ENCODE results near the gene ZNF385B.

- TF ChIP-seq, protein P1, sequence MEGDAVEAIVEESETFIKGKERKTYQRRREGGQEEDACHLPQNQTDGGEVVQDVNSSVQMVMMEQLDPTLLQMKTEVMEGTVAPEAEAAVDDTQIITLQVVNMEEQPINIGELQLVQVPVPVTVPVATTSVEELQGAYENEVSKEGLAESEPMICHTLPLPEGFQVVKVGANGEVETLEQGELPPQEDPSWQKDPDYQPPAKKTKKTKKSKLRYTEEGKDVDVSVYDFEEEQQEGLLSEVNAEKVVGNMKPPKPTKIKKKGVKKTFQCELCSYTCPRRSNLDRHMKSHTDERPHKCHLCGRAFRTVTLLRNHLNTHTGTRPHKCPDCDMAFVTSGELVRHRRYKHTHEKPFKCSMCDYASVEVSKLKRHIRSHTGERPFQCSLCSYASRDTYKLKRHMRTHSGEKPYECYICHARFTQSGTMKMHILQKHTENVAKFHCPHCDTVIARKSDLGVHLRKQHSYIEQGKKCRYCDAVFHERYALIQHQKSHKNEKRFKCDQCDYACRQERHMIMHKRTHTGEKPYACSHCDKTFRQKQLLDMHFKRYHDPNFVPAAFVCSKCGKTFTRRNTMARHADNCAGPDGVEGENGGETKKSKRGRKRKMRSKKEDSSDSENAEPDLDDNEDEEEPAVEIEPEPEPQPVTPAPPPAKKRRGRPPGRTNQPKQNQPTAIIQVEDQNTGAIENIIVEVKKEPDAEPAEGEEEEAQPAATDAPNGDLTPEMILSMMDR (optimal IDR thresholded peaks at IDR 0.05 in 1 of 3, IDR thresholded peaks at IDR 0.05 in 1 of 3, conservative IDR thresholded peaks at IDR 0.05 in 1 of 3; ENCODE audit: extremely low read depth in 1 of 3, insufficient read depth in 2 of 3, low read length in 3 of 3) = no peak
- TF ChIP-seq EZH2 (IDR thresholded peaks at IDR 0.05; ENCODE audit: low read length) = no peak
Measured at GRCh38 chr2:179551539-179552045, 309.8 kb downstream of the ZNF385B start.
